ENCODE results near the gene VCY1B. TPM values are rescaled to one million over a fixed set of nuclear protein-coding genes. Genes with fewer than 3 reads are reported as not detected.
"Not testable (repeated sequence)": the region's sequence is repeated elsewhere in the genome, so short reads cannot be mapped to it uniquely, and the experiment has no call there.

VCY1B gene
- not detected for total RNA-seq

DNA sequence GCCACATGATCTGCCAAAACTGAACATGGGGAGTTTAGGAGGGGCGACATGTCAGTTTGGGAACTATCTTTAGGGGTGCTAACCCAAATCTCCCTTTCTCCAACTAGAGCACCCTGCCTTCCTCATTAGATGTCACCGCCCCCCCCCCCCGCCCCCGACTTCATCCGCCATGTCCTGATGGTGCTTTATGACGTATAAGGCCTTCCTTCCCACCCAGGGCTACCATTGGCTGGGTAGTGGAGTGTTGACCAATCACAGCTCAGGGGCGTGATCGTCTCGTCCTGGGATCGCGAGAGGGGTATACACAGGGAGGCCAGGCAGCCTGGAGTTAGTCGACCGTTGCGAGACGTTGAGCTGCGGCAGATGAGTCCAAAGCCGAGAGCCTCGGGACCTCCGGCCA is at the start of gene VCY1B:
Gene VCY1B (plus strand): TSS at position 301 of the 400 bp plus-strand sequence. CDS start 63 bp downstream, at position 364.
- not testable (repeated sequence) for ATAC-seq (ENCODE audit: insufficient number of reproducible peaks, low FRiP score, low read depth); H3K9me3 ChIP-seq; H3K27me3 ChIP-seq (replicated peaks; ENCODE audit: insufficient read depth); H3K4me3 ChIP-seq; H3K4me1 ChIP-seq (ENCODE audit: control insufficient read depth in 1 of 2, low read depth in 2 of 2); H3K36me3 ChIP-seq; H3K27ac ChIP-seq; DNase-seq (ENCODE audit: low spot score)

- not testable (repeated sequence) for ATAC-seq (ENCODE audit: insufficient number of reproducible peaks, low FRiP score, low read depth); H3K27ac ChIP-seq; H3K4me3 ChIP-seq
Observed at GRCh38 chrY:14011916-14012315, 44.1 kb upstream of the VCY1B start.

GRCh38 chrY:14030395-14030794 is 25.6 kb upstream of the VCY1B start:
- ATAC-seq (ENCODE audit: insufficient number of reproducible peaks, low FRiP score, low read depth); H3K9me3 ChIP-seq; DNase-seq (ENCODE audit: low spot score); H3K27me3 ChIP-seq (replicated peaks; ENCODE audit: insufficient read depth); H3K36me3 ChIP-seq; H3K4me1 ChIP-seq (ENCODE audit: control insufficient read depth in 1 of 2, low read depth in 2 of 2); H3K27ac ChIP-seq; H3K4me3 ChIP-seq: not testable (repeated sequence)

More at GRCh38 chrY:14011916-14012315, 44.1 kb upstream of the VCY1B start:
- H3K4me1 ChIP-seq (ENCODE audit: control insufficient read depth in 1 of 2, low read depth in 2 of 2); H3K27me3 ChIP-seq (replicated peaks; ENCODE audit: insufficient read depth); H3K36me3 ChIP-seq; H3K9me3 ChIP-seq; DNase-seq (ENCODE audit: low spot score): not testable (repeated sequence)

- Histone ChIP-seq H3K27ac (no peak overlapping the region), H3K4me1 (ENCODE audit: control insufficient read depth in 1 of 2, low read depth in 2 of 2) (no peaks in the 10 kb centered on the region), H3K36me3 (no peaks in the 10 kb centered on the region), H3K9me3 (no peaks in the 10 kb centered on the region), H3K27me3 (replicated peaks; ENCODE audit: insufficient read depth) (no peaks in the 10 kb centered on the region), H3K4me3 (no peak overlapping the region)
- DNase-seq (ENCODE audit: low spot score), result no peak
- TF ChIP-seq, protein P1, sequence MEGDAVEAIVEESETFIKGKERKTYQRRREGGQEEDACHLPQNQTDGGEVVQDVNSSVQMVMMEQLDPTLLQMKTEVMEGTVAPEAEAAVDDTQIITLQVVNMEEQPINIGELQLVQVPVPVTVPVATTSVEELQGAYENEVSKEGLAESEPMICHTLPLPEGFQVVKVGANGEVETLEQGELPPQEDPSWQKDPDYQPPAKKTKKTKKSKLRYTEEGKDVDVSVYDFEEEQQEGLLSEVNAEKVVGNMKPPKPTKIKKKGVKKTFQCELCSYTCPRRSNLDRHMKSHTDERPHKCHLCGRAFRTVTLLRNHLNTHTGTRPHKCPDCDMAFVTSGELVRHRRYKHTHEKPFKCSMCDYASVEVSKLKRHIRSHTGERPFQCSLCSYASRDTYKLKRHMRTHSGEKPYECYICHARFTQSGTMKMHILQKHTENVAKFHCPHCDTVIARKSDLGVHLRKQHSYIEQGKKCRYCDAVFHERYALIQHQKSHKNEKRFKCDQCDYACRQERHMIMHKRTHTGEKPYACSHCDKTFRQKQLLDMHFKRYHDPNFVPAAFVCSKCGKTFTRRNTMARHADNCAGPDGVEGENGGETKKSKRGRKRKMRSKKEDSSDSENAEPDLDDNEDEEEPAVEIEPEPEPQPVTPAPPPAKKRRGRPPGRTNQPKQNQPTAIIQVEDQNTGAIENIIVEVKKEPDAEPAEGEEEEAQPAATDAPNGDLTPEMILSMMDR (IDR thresholded peaks at IDR 0.05), result no peak
- no peak for ATAC-seq (ENCODE audit: insufficient number of reproducible peaks, low FRiP score, low read depth)
Observed at GRCh38 chrY:14085877-14086276, 29.9 kb downstream of the VCY1B start.

Other genes with a start within 250 kb of the VCY1B start
- not detected for gene VCY, start 69.8 kb upstream of the VCY1B start, total RNA-seq

Measured in thoracic aorta (tissue), 2 donors.